Right lobe of liver (tissue), 6 donors: ENCODE measurements around the gene GALNT17. TPM values are rescaled to one million over a fixed set of nuclear protein-coding genes. Genes with fewer than 3 reads are reported as not detected.

ENCODE experiments used
- ATAC-seq, 4 donors: fragments of 200-7000 bp; cut with Tn5 transposase; one replicate each; pipeline ENCODE4 v1.9.1; 2020; ENCODE audit warnings: mild to moderate bottlenecking in 4 of 4, moderate library complexity in 4 of 4
- DNase-seq, 3 donors: peaks; one replicate each; pipeline ENCODE4 v3.0.0-alpha.2; 2020
- H3K27ac ChIP-seq, 3 donors: fragments of 200-600 bp; one replicate each; pipeline ENCODE4 v1.8.0; 2022
- H3K27me3 ChIP-seq, 2 donors: fragments of 200-600 bp; one replicate each; pipeline ENCODE4 v1.8.0; 2022
- H3K36me3 ChIP-seq, 4 donors: fragments of 200-600 bp; sonication (generic) in 1 of 4; one replicate each; pipeline versions ENCODE4 v1.5.1 to v1.8.0; 2017 to 2022; ENCODE audit warnings: control low read depth in 1 of 4
- H3K4me1 ChIP-seq, 4 donors: fragments of 200-600 bp; sonication (generic) in 1 of 4; one replicate each; pipeline versions ENCODE4 v1.5.1 to v1.8.0; 2017 to 2022; ENCODE audit warnings: control low read depth in 1 of 4
- H3K4me3 ChIP-seq, 3 donors: fragments of 200-600 bp; one replicate each; pipeline ENCODE4 v1.8.0; 2022
- H3K9me3 ChIP-seq, 4 donors: fragments of 200-600 bp; sonication (generic) in 1 of 4; one replicate each; pipeline versions ENCODE4 v1.5.1 to v1.8.0; 2017 to 2022; ENCODE audit warnings: control low read depth in 1 of 4
- CTCF ChIP-seq, 4 donors: fragments of 200-600 bp in 3 of 4; fragments of 450-650 bp in 1 of 4; IDR thresholded peaks; one replicate each; pipeline versions ENCODE4 v1.5.1 to v1.8.0; 2016 to 2022; ENCODE audit warnings: antibody characterized with exemption in 4 of 4, mild to moderate bottlenecking in 2 of 4
- POLR2A ChIP-seq: fragments of 450-650 bp; IDR thresholded peaks from one replicate; pipeline ENCODE4 v1.6.1; 2017; ENCODE audit warnings: antibody characterized with exemption, mild to moderate bottlenecking
- WGBS: methylation state at CpG from one replicate; pipeline ENCODE4 v1.1.6; 2018; ENCODE audit warnings: low coverage, low lambda C conversion rate; ENCODE audit not compliant: insufficient coverage; ENCODE audit errors: missing lambda C conversion rate; 5-methylcytosine and 5-hydroxymethylcytosine counted together
- intact Hi-C, 2 donors: fragments of 100-400 bp; cut with DNase I; formaldehyde crosslinking; loops; one replicate each; pipeline versions ENCODE4 v1.11.2 to v1.14.1; 2022
- total RNA-seq, 6 experiments: library from RNA; depleted of rRNA in 2 of 6; stranded (reverse); fragments of >200 nt in 2 of 6; fragmentation: NEBNext Ultra II Directional in 3 of 6; extraction: Animal tissue kit (Norgen Biotek cat#: 25700) in 3 of 6; gene quantifications; one replicate each; pipeline versions ENCODE4 v1.1.0 to v1.2.4, GENCODE V29; 2016 to 2023
- donor health status: DM: no; HTN: yes; CAD: no.
- donor health status: DM: no; HTN: no; CAD: no.
- donor health status: DM: no; HTN: no; CAD: no.
- donor health status: DM: no; HTN: yes; CAD: no.
- donor health status: DM: no; HTN: yes; CAD: no.

Gene GALNT17
- total RNA-seq, 6 experiments from 2014 or later = 0.06 to 0.31 (median 0.10) TPM

GRCh38 chr7:71184609-71185008, 52.7 kb downstream of the GALNT17 start:
- H3K36me3 ChIP-seq = no peaks in the 10 kb centered on the region
- WGBS = 58% methylated on average over 1 of the region's 1 CpG
- no peak for TF ChIP-seq CTCF (IDR thresholded peaks at IDR 0.05)
- TF ChIP-seq POLR2A = no peak
- DNase-seq (no peak), ATAC-seq (no peak)
- no peaks in the 10 kb centered on the region for H3K27me3 ChIP-seq
- H3K4me1 ChIP-seq = no peaks in the 10 kb centered on the region
- intact Hi-C loops = no loop called here
- no peak overlapping the region for H3K4me3 ChIP-seq
- H3K9me3 ChIP-seq = no peaks in the 10 kb centered on the region
- no peak overlapping the region for H3K27ac ChIP-seq

DNA sequence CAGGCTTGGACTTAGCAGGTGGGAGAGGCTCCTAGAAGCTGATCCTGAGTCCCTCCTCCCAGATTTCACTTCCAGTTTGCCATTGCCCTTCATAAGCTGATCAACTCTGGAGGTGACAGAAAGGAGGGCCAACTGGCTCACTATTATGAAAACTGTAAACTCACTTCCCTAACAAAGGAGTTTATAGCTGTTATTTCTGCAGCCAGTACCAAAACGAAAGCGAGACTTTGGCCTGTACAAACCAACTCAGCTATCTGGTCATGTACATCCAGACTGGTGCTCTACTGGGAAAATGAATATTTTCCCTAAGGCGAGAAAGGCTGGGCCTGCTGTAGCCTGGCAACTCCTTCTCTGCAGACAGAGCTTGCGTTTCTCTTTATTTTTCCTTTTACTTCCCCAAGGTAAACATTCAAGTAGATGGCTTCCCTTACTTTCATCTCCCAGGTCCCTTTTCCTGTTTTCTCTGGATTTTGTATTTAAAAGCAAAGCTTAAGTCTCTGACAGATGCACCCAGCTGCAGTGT, 54.7 kb downstream of the GALNT17 start:
- Histone ChIP-seq H3K27me3 (no peaks in the 10 kb centered on the region), H3K4me1 (no peaks in the 10 kb centered on the region), H3K4me3 (no peak overlapping the region), H3K27ac (no peak overlapping the region), H3K36me3 (no peaks in the 10 kb centered on the region), H3K9me3 (no peaks in the 10 kb centered on the region)
- TF ChIP-seq POLR2A (no peak), CTCF (IDR thresholded peaks at IDR 0.05) (no peak)
- no peak for ATAC-seq
- no peak for DNase-seq
- WGBS = 52% methylated on average over 3 of the region's 4 CpGs
- intact Hi-C loops = no loop called here

DNA sequence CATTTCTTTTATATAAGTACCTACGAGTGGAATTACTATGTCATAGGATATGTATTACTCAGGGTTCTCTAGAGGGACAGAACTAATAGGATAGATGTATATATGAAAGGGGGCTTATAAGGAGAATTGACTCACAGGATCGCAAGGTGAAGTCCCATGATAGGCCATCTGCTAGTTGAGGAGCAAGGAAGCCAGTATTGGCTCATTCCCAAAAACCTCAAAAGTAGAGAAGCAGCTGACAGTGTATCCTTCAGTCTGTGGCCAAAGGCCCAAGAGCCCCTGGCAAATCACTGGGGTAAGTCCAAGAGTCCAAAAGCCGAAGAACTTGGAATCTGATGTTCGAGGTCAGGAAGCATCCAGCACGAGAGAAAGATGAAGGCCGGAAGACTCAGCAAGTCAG, 59.8 kb downstream of the GALNT17 start:
- H3K9me3 ChIP-seq = no peaks in the 10 kb centered on the region
- H3K36me3 ChIP-seq = no peaks in the 10 kb centered on the region
- no peak overlapping the region for H3K27ac ChIP-seq
- TF ChIP-seq POLR2A = no peak
- no peak for TF ChIP-seq CTCF (IDR thresholded peaks at IDR 0.05)
- H3K27me3 ChIP-seq = no peaks in the 10 kb centered on the region
- DNase-seq = no peak
- no peak for ATAC-seq
- no peak overlapping the region for H3K4me3 ChIP-seq
- intact Hi-C loops = no loop called here
- no peaks in the 10 kb centered on the region for H3K4me1 ChIP-seq
- WGBS = 47% methylated on average over 2 of the region's 6 CpGs

DNA sequence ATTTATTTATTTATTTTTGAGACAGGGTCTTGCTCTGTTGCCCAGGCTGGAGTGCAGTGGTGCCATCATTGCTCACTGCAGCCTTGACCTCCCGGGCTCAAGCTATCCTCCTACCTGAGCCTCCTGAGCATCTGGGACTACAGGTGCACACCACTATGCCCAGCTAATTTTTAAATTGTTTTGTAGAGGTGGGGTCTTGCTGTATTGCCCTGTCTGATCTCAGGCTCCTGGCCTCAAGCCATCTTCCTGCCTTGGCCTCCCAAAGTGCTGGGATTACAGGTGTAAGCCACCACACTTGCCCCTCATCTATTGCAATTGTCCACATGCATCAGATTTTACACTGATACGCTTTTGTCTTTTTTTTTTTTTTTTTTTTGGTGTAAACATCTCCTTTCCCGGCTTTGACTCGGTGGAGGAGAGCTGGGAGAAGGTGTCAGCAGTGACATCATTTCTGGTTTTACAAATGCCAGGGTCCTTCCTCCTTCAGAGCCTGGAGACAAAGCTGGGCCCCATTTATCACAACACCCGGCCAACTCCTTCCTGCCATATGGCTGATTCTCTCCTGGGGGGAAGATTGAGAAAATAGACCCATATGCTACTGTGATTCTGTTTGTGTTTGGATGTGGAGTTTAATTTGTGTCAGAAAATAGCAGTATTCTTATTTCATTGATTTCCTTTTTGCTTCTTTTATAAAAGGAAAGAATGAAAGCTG, 61.3 kb downstream of the GALNT17 start:
- 33% methylated on average over 4 of the region's 5 CpGs for WGBS
- H3K9me3 ChIP-seq = no peaks in the 10 kb centered on the region

GRCh38 chr7:71198391-71198790, 66.4 kb downstream of the GALNT17 start:
- no peaks in the 10 kb centered on the region for H3K36me3 ChIP-seq
- no peak for DNase-seq
- H3K27ac ChIP-seq = no peak overlapping the region
- WGBS = 68% methylated on average over 4 of the region's 6 CpGs
- no peak for TF ChIP-seq CTCF (IDR thresholded peaks at IDR 0.05)
- no peak for TF ChIP-seq POLR2A
- no peaks in the 10 kb centered on the region for H3K4me1 ChIP-seq
- no peaks in the 10 kb centered on the region for H3K9me3 ChIP-seq
- H3K27me3 ChIP-seq = no peaks in the 10 kb centered on the region
- no peak for ATAC-seq
- no peak overlapping the region for H3K4me3 ChIP-seq
- intact Hi-C loops = no loop called here

More for the DNA sequence above, 61.3 kb downstream of the GALNT17 start:
- no peak overlapping the region for H3K27ac ChIP-seq
- H3K36me3 ChIP-seq = no peaks in the 10 kb centered on the region
- DNase-seq = no peak
- no peak for ATAC-seq
- H3K4me1 ChIP-seq = no peaks in the 10 kb centered on the region
- no peaks in the 10 kb centered on the region for H3K27me3 ChIP-seq
- H3K4me3 ChIP-seq = no peak overlapping the region
- no peak for TF ChIP-seq POLR2A
- intact Hi-C loops = no loop called here
